Upper lobe of left lung (tissue), 6 donors: ENCODE results near the gene ANKFN1. TPM values are rescaled to one million over a fixed set of nuclear protein-coding genes. Genes with fewer than 3 reads are reported as not detected.

ENCODE experiments used
- ATAC-seq, 2 donors: fragments of 200-7000 bp; cut with Tn5 transposase; one replicate each; pipeline ENCODE4 v1.9.1; 2022; ENCODE audit warnings: mild to moderate bottlenecking in 2 of 2, moderate library complexity in 2 of 2; ENCODE audit not compliant: low FRiP score in 2 of 2
- DNase-seq, 2 donors: peaks; one replicate each; pipeline ENCODE4 v3.0.0-alpha.2; 2019 to 2020
- H3K27ac ChIP-seq, 4 donors: fragments of 200-600 bp; sonication (generic); one replicate each; pipeline ENCODE4 v1.5.1; 2016 to 2019
- H3K27me3 ChIP-seq, 4 donors: fragments of 200-600 bp; sonication (generic); one replicate each; pipeline ENCODE4 v1.5.1; 2017 to 2019
- H3K36me3 ChIP-seq, 4 donors: fragments of 200-600 bp; sonication (generic); one replicate each; pipeline ENCODE4 v1.5.1; 2016 to 2019
- H3K4me1 ChIP-seq, 4 donors: fragments of 200-600 bp; sonication (generic); one replicate each; pipeline ENCODE4 v1.5.1; 2018 to 2019
- H3K4me3 ChIP-seq, 4 donors: fragments of 200-600 bp; sonication (generic); one replicate each; pipeline ENCODE4 v1.5.1; 2017 to 2019; ENCODE audit warnings: mild to moderate bottlenecking in 2 of 4, moderate library complexity in 1 of 4
- H3K9me3 ChIP-seq, 4 donors: fragments of 200-600 bp; sonication (generic); one replicate each; pipeline ENCODE4 v1.5.1; 2018 to 2019
- EP300 ChIP-seq, 4 donors: sonication (generic); formaldehyde crosslinking; IDR thresholded peaks; one replicate each; pipeline ENCODE4 v1.5.1; 2017; ENCODE audit warnings: antibody characterized with exemption in 4 of 4, control low read depth in 2 of 4
- POLR2A ChIP-seq, 4 donors: fragments of 450-650 bp; IDR thresholded peaks; one replicate each; pipeline ENCODE4 v1.5.1; 2016 to 2017; ENCODE audit warnings: antibody characterized with exemption in 4 of 4, mild to moderate bottlenecking in 2 of 4
- POLR2AphosphoS5 ChIP-seq, 2 donors: sonication (generic); formaldehyde crosslinking; IDR thresholded peaks; one replicate each; pipeline ENCODE4 v1.5.1; 2017; ENCODE audit warnings: antibody characterized with exemption in 2 of 2
- WGBS, 2 donors: methylation state at CpG; one replicate each; pipeline ENCODE4 v1.1.5; 2017 to 2018; 5-methylcytosine and 5-hydroxymethylcytosine counted together
- small RNA-seq, 4 donors: library from RNA; depleted of rRNA; stranded (forward); fragments of <200 nt; gene quantifications; one replicate each; pipeline ENCODE3, GENCODE V24; 2016
- total RNA-seq, 6 donors: library from RNA; depleted of rRNA in 4 of 6; stranded (reverse); fragments of >200 nt in 4 of 6; gene quantifications; one replicate each; pipeline versions ENCODE4 v1.1.0 to v1.2.1, GENCODE V29; 2016 to 2021
- TF ChIP-seq, protein P1 (sequence below), 6 experiments: fragments of 450-650 bp in 4 of 6; fragments of 200-600 bp in 2 of 6; sonication (generic) in 2 of 6; IDR thresholded peaks; one replicate each; pipeline ENCODE4 v1.5.1; 2016 to 2019; ENCODE audit warnings: antibody characterized with exemption in 6 of 6
- donor health status: DM: no; HTN: no; CAD: no; lungs with moderate emphysema.
- donor health status: DM: no; HTN: yes; CAD: no; lungs with severe emphysema.

The ANKFN1 gene
- total RNA-seq, 6 donors from 2014 or later: 0.55 to 14.4 (median 2.6) TPM

DNA sequence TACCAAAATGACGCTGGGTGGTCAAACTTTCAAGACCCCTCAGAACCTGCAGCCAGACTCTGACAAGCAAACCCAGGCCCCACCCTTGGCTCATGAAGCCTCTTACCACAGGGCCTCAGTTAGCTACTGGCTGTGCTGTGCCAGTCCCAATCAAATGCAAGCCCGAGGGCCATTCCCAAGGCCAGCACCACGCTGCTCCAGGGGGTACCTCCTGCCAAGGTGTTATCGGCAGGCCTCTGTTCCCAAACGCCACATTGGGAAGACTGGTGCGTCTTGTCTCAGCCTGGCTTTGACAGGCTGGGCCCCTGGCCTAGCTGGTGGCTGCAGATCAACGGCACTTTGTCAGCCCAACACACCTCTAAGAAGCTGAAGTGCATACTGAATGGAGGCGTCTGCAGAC, 404.4 kb downstream of the ANKFN1 start:
- Histone ChIP-seq H3K36me3 (no peaks in the 10 kb centered on the region), H3K9me3 (no peaks in the 10 kb centered on the region), H3K27ac (no peak overlapping the region), H3K4me3 (no peak overlapping the region), H3K27me3 (no peaks in the 10 kb centered on the region), H3K4me1 (no peaks in the 10 kb centered on the region)
- DNase-seq (peak in 1 of 2 donors; percentile 21), ATAC-seq (no peak)
- 63 to 78% methylated on average over 5 to 8 of the region's 8 CpGs for WGBS, 2 donors
- no peak for TF ChIP-seq POLR2AphosphoS5 (IDR thresholded peaks at IDR 0.05)
- no peak for TF ChIP-seq EP300 (IDR thresholded peaks at IDR 0.05)

DNA sequence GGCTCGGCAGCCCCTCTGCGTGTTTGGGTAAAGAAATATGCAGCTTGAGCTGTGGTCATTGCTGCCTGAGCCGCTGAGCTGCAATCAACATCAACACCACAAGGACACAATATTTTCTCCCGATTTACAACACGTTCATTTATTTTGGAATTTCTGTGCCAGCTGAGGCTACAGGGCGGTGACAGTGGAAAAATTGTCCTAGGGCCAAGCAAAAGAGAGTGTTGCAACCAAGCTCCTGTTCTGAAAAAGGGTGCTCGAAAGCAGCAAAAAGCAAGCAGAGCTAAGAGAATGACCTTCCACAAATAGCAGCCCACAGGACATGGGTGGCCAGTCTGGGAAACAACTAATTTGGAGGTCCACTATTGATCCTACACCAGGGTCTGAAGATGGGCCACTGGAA, 404.8 kb downstream of the ANKFN1 start:
- no peak for ATAC-seq

More for the DNA sequence above, 404.8 kb downstream of the ANKFN1 start:
- Histone ChIP-seq H3K4me3 (no peak overlapping the region), H3K4me1 (no peaks in the 10 kb centered on the region), H3K27ac (no peak overlapping the region), H3K27me3 (no peaks in the 10 kb centered on the region), H3K9me3 (no peaks in the 10 kb centered on the region), H3K36me3 (no peaks in the 10 kb centered on the region)
- 68 to 69% methylated on average over 6 to 7 of the region's 7 CpGs for WGBS, 2 donors
- DNase-seq: no peak
- TF ChIP-seq, protein P1, sequence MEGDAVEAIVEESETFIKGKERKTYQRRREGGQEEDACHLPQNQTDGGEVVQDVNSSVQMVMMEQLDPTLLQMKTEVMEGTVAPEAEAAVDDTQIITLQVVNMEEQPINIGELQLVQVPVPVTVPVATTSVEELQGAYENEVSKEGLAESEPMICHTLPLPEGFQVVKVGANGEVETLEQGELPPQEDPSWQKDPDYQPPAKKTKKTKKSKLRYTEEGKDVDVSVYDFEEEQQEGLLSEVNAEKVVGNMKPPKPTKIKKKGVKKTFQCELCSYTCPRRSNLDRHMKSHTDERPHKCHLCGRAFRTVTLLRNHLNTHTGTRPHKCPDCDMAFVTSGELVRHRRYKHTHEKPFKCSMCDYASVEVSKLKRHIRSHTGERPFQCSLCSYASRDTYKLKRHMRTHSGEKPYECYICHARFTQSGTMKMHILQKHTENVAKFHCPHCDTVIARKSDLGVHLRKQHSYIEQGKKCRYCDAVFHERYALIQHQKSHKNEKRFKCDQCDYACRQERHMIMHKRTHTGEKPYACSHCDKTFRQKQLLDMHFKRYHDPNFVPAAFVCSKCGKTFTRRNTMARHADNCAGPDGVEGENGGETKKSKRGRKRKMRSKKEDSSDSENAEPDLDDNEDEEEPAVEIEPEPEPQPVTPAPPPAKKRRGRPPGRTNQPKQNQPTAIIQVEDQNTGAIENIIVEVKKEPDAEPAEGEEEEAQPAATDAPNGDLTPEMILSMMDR (IDR thresholded peaks at IDR 0.05): no peak
- TF ChIP-seq POLR2A (IDR thresholded peaks at IDR 0.05): no peak

Small RNAs within 50 kb of the gene (small RNA-seq; reads per million reads assigned to genes)
- 0 reads per million in 4 donors for gene AC006600.1
